ENCODE data around the gene KCNJ1.
A peak's percentile ranks its signal among the peaks of the same experiment; 100 is the strongest.

Gene KCNJ1

DNA sequence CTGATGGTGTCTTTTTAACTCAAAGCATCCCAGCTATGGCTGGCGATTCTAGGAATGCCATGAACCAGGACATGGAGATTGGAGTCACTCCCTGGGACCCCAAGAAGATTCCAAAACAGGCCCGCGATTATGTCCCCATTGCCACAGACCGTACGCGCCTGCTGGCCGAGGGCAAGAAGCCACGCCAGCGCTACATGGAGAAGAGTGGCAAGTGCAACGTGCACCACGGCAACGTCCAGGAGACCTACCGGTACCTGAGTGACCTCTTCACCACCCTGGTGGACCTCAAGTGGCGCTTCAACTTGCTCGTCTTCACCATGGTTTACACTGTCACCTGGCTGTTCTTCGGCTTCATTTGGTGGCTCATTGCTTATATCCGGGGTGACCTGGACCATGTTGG, 44.1 kb upstream of the KCNJ1 start:
- H3K4me3 ChIP-seq (ENCODE audit: low read depth, low read length) = no peak overlapping the region

DNA sequence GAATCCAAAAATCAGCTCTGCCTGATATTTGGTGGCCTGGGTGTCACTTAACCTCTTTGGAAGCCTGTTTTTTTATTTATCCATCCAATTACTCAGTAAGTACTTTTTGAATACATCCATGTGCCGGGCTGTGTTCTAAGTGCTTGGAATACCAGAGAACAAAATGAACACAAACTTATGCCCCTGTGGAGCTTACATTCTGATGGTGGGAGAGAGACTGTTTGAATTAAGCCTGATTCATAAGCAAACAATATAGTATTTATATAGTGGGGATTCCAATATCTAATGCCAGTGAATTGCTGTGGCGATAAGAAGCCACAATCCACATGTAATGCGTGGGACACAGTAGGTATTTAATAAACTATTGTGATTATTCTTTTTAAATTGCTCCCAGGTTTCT, 43.5 kb upstream of the KCNJ1 start:
- no peak for TF ChIP-seq CTCF (IDR thresholded peaks at IDR 0.05; ENCODE audit: low read depth, low read length)

More for the DNA sequence above, 44.1 kb upstream of the KCNJ1 start:
- no peak for TF ChIP-seq CTCF (IDR thresholded peaks at IDR 0.05; ENCODE audit: low read depth, low read length)

DNA sequence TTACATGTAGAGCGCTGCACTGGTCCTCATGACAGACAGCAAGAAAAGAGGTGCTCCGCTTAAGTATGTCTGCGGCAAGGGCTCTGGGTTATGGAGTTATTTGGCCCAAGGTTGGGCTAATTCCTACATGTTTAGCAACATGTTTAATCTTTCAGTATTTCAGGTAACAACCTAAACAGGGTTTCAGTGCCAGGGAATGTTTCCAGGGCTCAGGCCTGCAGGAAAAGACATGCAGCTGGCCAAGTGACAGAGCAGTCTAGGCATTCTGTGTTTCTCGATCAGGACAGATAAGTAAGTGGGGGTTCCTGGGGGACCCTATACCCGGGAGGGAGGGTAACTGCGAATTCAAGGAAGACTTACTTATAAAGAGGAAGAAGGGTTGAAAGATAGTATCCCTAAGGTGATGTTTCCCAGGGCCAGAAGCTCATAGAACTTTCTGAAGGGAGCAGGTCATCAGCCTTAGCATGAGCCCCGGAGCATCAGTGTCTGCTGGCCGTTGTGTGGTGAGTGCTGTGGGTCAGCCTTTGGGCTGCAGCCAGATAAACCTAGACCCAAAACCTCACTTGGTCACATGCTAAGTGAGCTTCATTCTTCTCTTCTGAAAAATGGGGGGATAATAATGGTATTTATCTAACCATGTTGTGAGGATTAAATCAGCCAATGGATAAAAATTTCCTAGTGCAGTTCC, 42.5 kb upstream of the KCNJ1 start:
- TF ChIP-seq CTCF (IDR thresholded peaks at IDR 0.05; ENCODE audit: low read depth, low read length) = no peak
- H3K4me3 ChIP-seq (ENCODE audit: low read depth, low read length) = no peak overlapping the region

More for the DNA sequence above, 43.5 kb upstream of the KCNJ1 start:
- no peak overlapping the region for H3K4me3 ChIP-seq (ENCODE audit: low read depth, low read length)

DNA sequence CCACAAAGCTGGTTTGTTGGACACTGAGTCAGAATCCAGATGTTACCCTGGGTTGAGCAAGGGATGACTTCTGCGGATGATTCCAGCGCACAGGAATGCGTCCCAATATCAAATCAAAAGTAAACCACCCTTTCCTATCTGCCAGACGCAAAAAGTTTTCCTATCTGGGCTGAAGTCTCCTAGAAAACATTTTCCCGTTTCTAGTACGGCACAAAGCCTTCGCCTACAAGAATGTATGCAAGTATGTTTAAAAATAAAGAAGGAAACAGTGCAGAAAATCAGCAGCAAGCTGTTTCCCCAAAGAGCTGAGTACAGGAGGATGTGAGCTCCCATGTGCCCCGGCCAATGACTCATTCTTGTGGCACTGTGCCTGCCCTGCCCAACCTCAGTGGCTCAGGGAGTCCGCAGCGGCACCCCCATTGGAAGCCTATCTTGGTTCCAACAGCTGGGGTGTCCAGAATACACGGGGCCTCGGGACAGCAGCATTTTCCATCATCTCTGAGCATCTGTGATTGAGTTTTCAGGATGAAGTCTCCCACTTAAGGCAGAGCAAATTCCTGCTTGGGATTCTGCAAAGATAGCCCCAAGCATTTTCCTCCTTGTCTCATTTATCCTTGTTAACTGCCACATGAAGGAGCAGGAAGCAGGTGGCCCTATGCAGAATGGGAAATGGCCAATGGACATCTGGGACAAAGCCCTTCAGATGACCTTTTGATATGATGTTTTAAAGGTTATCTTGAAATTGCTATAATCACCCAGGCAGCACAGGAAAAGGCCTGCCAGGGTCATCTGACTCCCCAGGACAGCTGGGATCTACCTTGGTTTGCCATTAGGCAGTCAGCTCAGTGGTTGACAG, 41.5 kb upstream of the KCNJ1 start:
- H3K4me3 ChIP-seq (ENCODE audit: low read depth, low read length) = peak overlapping the region; percentile 7
- no peak for TF ChIP-seq CTCF (IDR thresholded peaks at IDR 0.05; ENCODE audit: low read depth, low read length)

DNA sequence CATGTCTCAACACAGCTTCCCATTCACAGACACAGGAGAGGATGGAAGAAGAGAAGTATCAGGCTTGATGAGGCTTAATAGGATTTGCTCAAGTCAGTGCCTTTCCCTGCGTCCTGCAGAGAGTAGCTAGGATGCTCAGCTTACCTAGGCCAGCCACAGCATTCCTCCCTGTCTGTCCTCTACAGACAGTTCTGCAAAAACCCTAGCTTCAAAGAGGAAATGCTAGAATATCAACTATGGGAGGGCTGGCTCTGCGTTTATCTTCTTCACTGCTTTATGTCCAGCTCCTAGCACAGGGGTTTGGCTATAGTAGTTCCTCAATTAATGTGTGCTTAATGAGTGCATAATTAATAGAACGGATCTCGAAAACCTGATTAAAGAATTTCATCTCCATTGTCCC, 40.5 kb upstream of the KCNJ1 start:
- TF ChIP-seq CTCF (IDR thresholded peaks at IDR 0.05; ENCODE audit: low read depth, low read length) = no peak
- no peak overlapping the region for H3K4me3 ChIP-seq (ENCODE audit: low read depth, low read length)

DNA sequence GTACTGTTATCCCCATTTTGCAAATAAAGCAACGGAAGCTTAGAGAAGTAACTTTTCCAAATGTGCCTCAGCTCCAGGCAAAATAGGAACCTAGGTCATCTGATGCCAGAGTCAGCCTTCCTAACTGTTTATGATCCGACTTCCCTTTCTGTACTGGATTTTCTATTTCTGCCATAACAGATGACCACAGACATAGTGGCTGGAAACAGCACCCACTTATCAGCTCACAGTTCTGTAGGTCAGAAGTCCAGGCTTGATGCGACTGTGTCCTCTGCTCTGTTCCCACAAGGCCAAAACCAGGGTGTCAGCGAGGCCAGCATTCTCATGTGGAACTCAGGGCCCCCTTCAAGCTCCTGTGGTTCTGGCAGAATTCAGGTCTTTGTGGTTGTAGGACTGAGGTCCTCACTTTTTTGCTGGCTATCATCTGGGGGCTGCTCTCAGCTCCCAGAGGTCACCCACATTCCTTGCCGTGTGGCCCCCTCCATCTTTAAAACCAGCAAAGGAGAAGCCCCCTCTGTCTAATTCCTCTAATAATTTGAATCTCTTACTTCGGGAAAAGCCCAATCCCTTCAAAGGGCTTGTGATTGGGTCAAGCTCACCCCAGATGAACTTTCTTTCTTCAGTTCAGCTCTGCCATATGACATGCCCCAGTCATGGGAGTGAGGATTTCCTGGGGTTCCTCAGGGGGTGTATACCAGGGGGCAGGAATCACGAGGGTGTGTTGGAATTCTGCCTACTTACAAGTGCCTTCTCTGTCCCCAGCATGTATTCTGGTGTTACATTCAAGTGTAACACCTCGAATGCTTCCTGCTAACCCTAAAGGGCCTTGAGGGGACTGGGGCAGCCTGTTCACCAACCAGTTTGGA, 39.3 kb upstream of the KCNJ1 start:
- no peak overlapping the region for H3K4me3 ChIP-seq (ENCODE audit: low read depth, low read length)
- TF ChIP-seq CTCF (IDR thresholded peaks at IDR 0.05; ENCODE audit: low read depth, low read length) = no peak
